OCI-LY3 (cell line): ENCODE measurements around the gene RBM33.

Source experiments
- H2AFZ ChIP-seq: fragments of 200-600, 300-600 bp; shearing (Covaris generic); 2 replicates; pipeline ENCODE4 v1.6.0; 2014; ENCODE audit warnings: antibody characterized with exemption, low read depth, low read length
- H3K27ac ChIP-seq: fragments of 200-600, 300-600 bp; sonication (generic); 2 replicates; pipeline ENCODE4 v1.5.1; 2014; ENCODE audit warnings: mild to moderate bottlenecking, low read length, moderate library complexity, mixed read lengths
- H3K27me3 ChIP-seq: fragments of 200-600, 300-600 bp; sonication (generic); 2 replicates; pipeline ENCODE4 v1.6.1; 2014; ENCODE audit warnings: low read depth, low read length, mixed read lengths
- H3K36me3 ChIP-seq: fragments of 200-600, 300-600 bp; sonication (generic); replicated peaks from 2 replicates; pipeline ENCODE3; 2014; ENCODE audit warnings: low read depth, low read length, mixed read lengths
- H3K4me1 ChIP-seq: fragments of 300-600, 200-600 bp; sonication (generic); 2 replicates; pipeline ENCODE4 v1.6.1; 2014; ENCODE audit warnings: low read length, mixed read lengths
- H3K4me2 ChIP-seq: fragments of 200-600, 300-600 bp; sonication (generic); 2 replicates; pipeline ENCODE4 v1.6.1; 2014; ENCODE audit warnings: low read length, mixed read lengths
- H3K4me3 ChIP-seq: fragments of 300-600, 200-600 bp; sonication (generic); 2 replicates; pipeline ENCODE4 v1.5.1; 2014; ENCODE audit warnings: antibody characterized with exemption, mild to moderate bottlenecking, low read length, moderate library complexity
- H3K79me2 ChIP-seq: fragments of 300-600, 200-600 bp; shearing (Covaris generic); 2 replicates; pipeline ENCODE4 v1.6.1; 2014; ENCODE audit warnings: mild to moderate bottlenecking, low read length, mixed read lengths
- H3K9ac ChIP-seq: fragments of 300-600, 200-600 bp; shearing (Covaris generic); 2 replicates; pipeline ENCODE4 v1.6.0; 2014; ENCODE audit warnings: mild to moderate bottlenecking, low read length, moderate library complexity
- H3K9me3 ChIP-seq: fragments of 200-600, 300-600 bp; shearing (Covaris generic); 2 replicates; pipeline ENCODE4 v1.6.1; 2014; ENCODE audit warnings: low read length, mixed read lengths; ENCODE audit not compliant: insufficient read depth
- H4K20me1 ChIP-seq: fragments of 200-600, 300-600 bp; sonication (generic); 2 replicates; pipeline ENCODE4 v1.6.1; 2016; ENCODE audit warnings: low read length, mixed read lengths; ENCODE audit not compliant: insufficient read depth
- CTCF ChIP-seq: fragments of 200-600, 300-600 bp; sonication (generic); IDR thresholded peaks from 2 replicates; pipeline ENCODE4 v1.5.1; 2014; ENCODE audit warnings: antibody characterized with exemption, low read length, low read depth
- EZH2phosphoT487 ChIP-seq: fragments of 200-600 bp; shearing (Covaris generic); IDR thresholded peaks from 2 replicates; pipeline ENCODE4 v1.6.1; 2018; ENCODE audit warnings: antibody characterized with exemption, mixed run types, low read depth

RBM33 gene

GRCh38 chr7:155775691-155776090 lies 131.2 kb downstream of the RBM33 start:
- H3K4me2 ChIP-seq, result no peak overlapping the region
- H3K4me3 ChIP-seq, result no peak overlapping the region
- H3K9ac ChIP-seq, result no peak overlapping the region
- peaks cover 8% of the 10 kb centered on the region for H4K20me1 ChIP-seq
- H3K27me3 ChIP-seq, result no peaks in the 10 kb centered on the region
- H3K27ac ChIP-seq, result no peak overlapping the region
- H3K9me3 ChIP-seq, result no peaks in the 10 kb centered on the region
- H3K36me3 ChIP-seq, result peaks cover 54% of the 10 kb centered on the region
- no peaks in the 10 kb centered on the region for H3K4me1 ChIP-seq
- H2AFZ ChIP-seq, result no peak overlapping the region
- TF ChIP-seq EZH2phosphoT487 (no peak), CTCF (no peak)
- H3K79me2 ChIP-seq, result no peaks in the 10 kb centered on the region

DNA sequence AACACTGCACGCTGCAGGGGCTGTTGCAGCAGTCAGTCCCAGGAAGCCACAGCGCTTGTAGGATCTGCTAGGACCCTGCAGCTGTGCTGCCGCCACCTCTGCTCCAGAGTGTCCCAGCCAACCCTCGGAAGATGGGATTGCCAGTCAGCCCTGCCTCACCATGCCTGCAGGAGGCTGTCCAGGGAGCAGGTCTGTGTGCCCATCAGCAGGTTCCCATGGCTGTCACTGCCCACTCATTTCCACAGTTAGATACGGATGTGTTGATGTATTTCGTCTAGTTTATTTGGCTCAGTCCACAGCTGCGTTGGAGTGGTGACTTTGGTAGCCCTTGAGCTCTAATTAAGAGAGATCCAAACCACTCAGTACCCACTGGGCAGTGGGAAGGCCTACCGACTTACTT lies 132.1 kb downstream of the RBM33 start:
- Histone ChIP-seq H3K36me3 (peaks cover 49% of the 10 kb centered on the region), H3K27me3 (no peaks in the 10 kb centered on the region), H2AFZ (no peak overlapping the region), H3K9ac (no peak overlapping the region), H3K4me2 (no peak overlapping the region), H3K79me2 (no peaks in the 10 kb centered on the region), H3K4me1 (no peaks in the 10 kb centered on the region), H3K27ac (no peak overlapping the region), H4K20me1 (peaks cover 7% of the 10 kb centered on the region; the same call in 1 of the 2 replicates), H3K4me3 (no peak overlapping the region), H3K9me3 (no peaks in the 10 kb centered on the region)
- TF ChIP-seq CTCF (no peak), EZH2phosphoT487 (no peak)

DNA sequence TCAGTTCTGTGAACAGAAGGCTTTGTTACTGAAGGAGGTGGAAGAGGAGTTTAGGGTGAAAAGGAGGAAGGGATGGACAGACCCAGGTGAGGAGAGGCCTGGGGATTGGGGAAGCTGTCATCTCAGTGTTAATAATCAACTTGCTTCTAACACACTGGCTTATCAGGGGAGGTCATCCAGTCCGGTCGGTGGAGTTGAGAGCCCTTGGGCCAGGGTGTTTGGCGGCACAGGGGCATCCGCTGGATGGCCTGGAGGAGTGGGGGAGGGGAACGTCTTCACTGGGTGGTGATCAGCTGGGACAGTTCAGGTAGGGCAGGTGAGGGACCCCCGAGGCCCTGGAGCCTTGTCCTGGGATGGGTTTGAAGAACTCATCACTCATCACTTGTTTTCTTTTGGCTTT lies 133.9 kb downstream of the RBM33 start:
- no peak overlapping the region for H3K27ac ChIP-seq
- H3K9me3 ChIP-seq, result no peaks in the 10 kb centered on the region
- no peak overlapping the region for H3K4me2 ChIP-seq
- no peaks in the 10 kb centered on the region for H3K27me3 ChIP-seq
- H3K36me3 ChIP-seq, result peaks cover 47% of the 10 kb centered on the region
- no peaks in the 10 kb centered on the region for H3K4me1 ChIP-seq
- H3K4me3 ChIP-seq, result no peak overlapping the region
- no peak overlapping the region for H2AFZ ChIP-seq
- H3K9ac ChIP-seq, result no peak overlapping the region
- H4K20me1 ChIP-seq, result peaks cover 7% of the 10 kb centered on the region; the same call in 1 of the 2 replicates
- TF ChIP-seq CTCF (no peak), EZH2phosphoT487 (no peak)
- H3K79me2 ChIP-seq, result no peaks in the 10 kb centered on the region

DNA sequence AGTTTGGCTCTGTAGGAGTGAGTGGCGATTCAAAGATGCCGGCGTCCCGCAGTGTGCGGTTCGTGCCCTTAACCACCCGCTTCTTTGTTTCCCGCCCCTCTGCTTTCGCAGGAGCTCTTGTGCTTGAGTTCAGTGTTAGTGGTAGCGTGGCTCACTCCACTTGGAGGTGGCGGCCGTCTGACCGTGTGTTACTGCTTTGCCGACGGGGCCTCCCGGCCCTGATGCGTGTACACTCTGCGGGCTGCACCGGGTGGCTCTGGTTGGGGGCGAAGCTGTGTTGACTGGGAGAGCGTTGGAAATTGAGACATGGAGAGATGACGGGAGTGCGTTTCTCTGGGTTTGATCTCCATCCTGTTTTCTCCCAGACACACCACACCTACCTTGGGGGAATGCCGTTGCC lies 136.4 kb downstream of the RBM33 start:
- Histone ChIP-seq H3K36me3 (peaks cover 41% of the 10 kb centered on the region), H3K9me3 (no peaks in the 10 kb centered on the region), H2AFZ (no peak overlapping the region), H4K20me1 (peaks cover 7% of the 10 kb centered on the region; the same call in 1 of the 2 replicates), H3K4me2 (no peak overlapping the region), H3K79me2 (no peaks in the 10 kb centered on the region), H3K9ac (no peak overlapping the region), H3K27ac (no peak overlapping the region), H3K27me3 (no peaks in the 10 kb centered on the region), H3K4me3 (no peak overlapping the region), H3K4me1 (no peaks in the 10 kb centered on the region)
- TF ChIP-seq EZH2phosphoT487 (no peak), CTCF (no peak)
